HepG2 (cell line): ENCODE results near the gene FAM53B. TPM values are rescaled to one million over a fixed set of nuclear protein-coding genes. Genes with fewer than 3 reads are reported as not detected.

Source experiments
- CHCHD3 ChIP-seq: sonication (generic); formaldehyde crosslinking; IDR thresholded peaks from 2 replicates; pipeline ENCODE4 v1.8.0; 2022; ENCODE audit warnings: mild to moderate bottlenecking, missing genetic modification reagents, moderate library complexity
- ESRRA ChIP-seq: sonication (generic); formaldehyde crosslinking; IDR thresholded peaks from 2 replicates; pipeline ENCODE4 v1.5.1; 2020; ENCODE audit warnings: mild to moderate bottlenecking, low read depth, missing genetic modification reagents
- FOXP1 ChIP-seq, 2 experiments: fragments of 450-650 bp in 1 of 2; IDR thresholded peaks; 2 replicates each; pipeline ENCODE4 v1.6.1; 2017 to 2018; ENCODE audit warnings: antibody characterized with exemption in 1 of 2
- GATAD2A ChIP-seq: IDR thresholded peaks from 2 replicates; pipeline ENCODE4 v1.6.1; 2016
- HOXD1 ChIP-seq: sonication (generic); formaldehyde crosslinking; IDR thresholded peaks from 2 replicates; pipeline ENCODE4 v1.5.0; 2020; ENCODE audit warnings: missing genetic modification reagents
- MLX ChIP-seq: IDR thresholded peaks from 2 replicates; pipeline ENCODE4 v1.6.1; 2016
- MYPOP ChIP-seq: sonication (generic); formaldehyde crosslinking; IDR thresholded peaks from 2 replicates; pipeline ENCODE4 v1.8.1; 2023; ENCODE audit warnings: mild to moderate bottlenecking, moderate library complexity, missing genetic modification reagents
- NFATC3 ChIP-seq: sonication (generic); formaldehyde crosslinking; IDR thresholded peaks from 2 replicates; pipeline ENCODE4 v1.5.1; 2020; ENCODE audit warnings: mild to moderate bottlenecking, missing genetic modification reagents
- NR2F1 ChIP-seq, 2 experiments: fragments of 450-650 bp in 1 of 2; formaldehyde crosslinking in 1 of 2; IDR thresholded peaks; 2 replicates each; pipeline versions ENCODE4 v1.5.0 to v1.6.1; 2016 to 2020; ENCODE audit warnings: mild to moderate bottlenecking in 1 of 2, missing compliant biosample characterization in 1 of 2, missing genetic modification reagents in 1 of 2, moderate library complexity in 1 of 2
- PHF20 ChIP-seq: sonication (generic); formaldehyde crosslinking; IDR thresholded peaks from 2 replicates; pipeline ENCODE4 v1.5.0; 2020; ENCODE audit warnings: mild to moderate bottlenecking, missing genetic modification reagents
- RARA ChIP-seq: IDR thresholded peaks from 2 replicates; pipeline ENCODE4 v1.6.1; 2016; ENCODE audit warnings: missing genetic modification reagents, missing compliant biosample characterization
- SAP130 ChIP-seq: IDR thresholded peaks from 2 replicates; pipeline ENCODE4 v1.6.1; 2016; ENCODE audit warnings: low read depth
- SOX5 ChIP-seq: IDR thresholded peaks from 2 replicates; pipeline ENCODE4 v1.6.1; 2016; ENCODE audit warnings: borderline replicate concordance
- ZBTB10 ChIP-seq: sonication (generic); formaldehyde crosslinking; IDR thresholded peaks from 2 replicates; pipeline ENCODE4 v1.4.0; 2020; ENCODE audit warnings: missing genetic modification reagents, borderline replicate concordance
- ZBTB42 ChIP-seq: sonication (generic); formaldehyde crosslinking; IDR thresholded peaks from 2 replicates; pipeline ENCODE4 v1.5.0; 2020; ENCODE audit warnings: mild to moderate bottlenecking, missing genetic modification reagents
- ZNF18 ChIP-seq: sonication (generic); formaldehyde crosslinking; IDR thresholded peaks from 2 replicates; pipeline ENCODE4 v1.8.0; 2022; ENCODE audit warnings: mild to moderate bottlenecking, missing genetic modification reagents; ENCODE audit not compliant: insufficient replicate concordance
- ZNF263 ChIP-seq: sonication (generic); formaldehyde crosslinking; IDR thresholded peaks from 2 replicates; pipeline ENCODE4 v1.4.0; 2020; ENCODE audit warnings: missing genetic modification reagents
- ZNF317 ChIP-seq: sonication (generic); formaldehyde crosslinking; IDR thresholded peaks from 2 replicates; pipeline ENCODE4 v1.5.0; 2020; ENCODE audit warnings: mild to moderate bottlenecking, missing genetic modification reagents
- ZNF367 ChIP-seq: sonication (generic); formaldehyde crosslinking; IDR thresholded peaks from 2 replicates; pipeline ENCODE4 v1.4.0; 2020; ENCODE audit warnings: missing genetic modification reagents, borderline replicate concordance
- ZNF556 ChIP-seq: sonication (generic); formaldehyde crosslinking; IDR thresholded peaks from 2 replicates; pipeline ENCODE4 v1.4.0; 2020; ENCODE audit warnings: mild to moderate bottlenecking, missing genetic modification reagents, borderline replicate concordance
- ZNF558 ChIP-seq: sonication (generic); formaldehyde crosslinking; IDR thresholded peaks from 2 replicates; pipeline ENCODE4 v1.9.0; 2022; ENCODE audit warnings: mild to moderate bottlenecking, missing genetic modification reagents, borderline replicate concordance
- ZNF615 ChIP-seq: sonication (generic); formaldehyde crosslinking; IDR thresholded peaks from 2 replicates; pipeline ENCODE4 v1.5.0; 2020; ENCODE audit warnings: mild to moderate bottlenecking, missing genetic modification reagents, borderline replicate concordance
- ZNF737 ChIP-seq: sonication (generic); formaldehyde crosslinking; IDR thresholded peaks from 2 replicates; pipeline ENCODE4 v1.5.0; 2020; ENCODE audit warnings: missing genetic modification reagents, mild to moderate bottlenecking, borderline replicate concordance
- ZNF768 ChIP-seq: sonication (generic); formaldehyde crosslinking; IDR thresholded peaks from 2 replicates; pipeline ENCODE4 v1.4.0; 2020; ENCODE audit warnings: missing genetic modification reagents
- ZSCAN30 ChIP-seq: sonication (generic); formaldehyde crosslinking; IDR thresholded peaks from 2 replicates; pipeline ENCODE4 v1.5.0; 2020; ENCODE audit warnings: mild to moderate bottlenecking, missing genetic modification reagents
- polyA plus RNA-seq, 8 experiments: library from polyadenylated mRNA; depleted of rRNA in 3 of 8; stranded (reverse) in 7 of 8; unstranded in 1 of 8; fragments of >200 nt; fragmentation: Illumina TruSeq in 4 of 8; extraction: Trizol in 4 of 8; gene quantifications; 2 replicates each; pipeline versions ENCODE4 v1.2.1 to v1.2.3, GENCODE V29; 2011 to 2016; ENCODE audit warnings: low read depth in 4 of 8, missing spikeins in 1 of 8, mixed read lengths in 1 of 8; ENCODE audit not compliant: insufficient read depth in 1 of 8
- total RNA-seq, 5 experiments: library from RNA; depleted of rRNA; stranded (reverse); fragments of >200 nt; fragmentation: Illumina TruSeq; extraction: Trizol; gene quantifications; 2 replicates each; pipeline ENCODE4 v1.2.3, GENCODE V29; 2016; ENCODE audit warnings: low read depth in 1 of 5

The FAM53B gene
- total and polyA plus RNA-seq, 2 of the 13 experiments (the other 11 are each of a cell fraction or from before 2014, with no cell fraction given): 6.4 to 19.3 TPM

GRCh38 chr10:124651402-124651891, 92.7 kb downstream of the FAM53B start (continued):
- TF ChIP-seq RARA (CRISPR knock-in tag) (peak; percentile 87), NFATC3 (CRISPR knock-in tag) (no peak), HOXD1 (0 out of 2 replicates have a peak, but pooled peaks have one; percentile 25), ESRRA (CRISPR knock-in tag) (peak; percentile 37; the same call in 1 of the 2 replicates), FOXP1 (IDR thresholded peaks at IDR 0.05) (no peak), FOXP1 (CRISPR knock-in tag; IDR thresholded peaks at IDR 0.05) (no peak), MLX (CRISPR knock-in tag) (peak; percentile 33; the same call in 1 of the 2 replicates), SAP130 (CRISPR knock-in tag) (peak; percentile 45), NR2F1 (CRISPR knock-in tag; IDR thresholded peaks at IDR 0.05) (peak; percentile 34 to 65; a peak in 2 of 4 replicates), ZNF768 (CRISPR knock-in tag) (peak; percentile 70; the same call in 1 of the 2 replicates), ZNF737 (CRISPR knock-in tag) (0 out of 2 replicates have a peak, but pooled peaks have one; percentile 64), SOX5 (CRISPR knock-in tag) (peak; percentile 48; the same call in 1 of the 2 replicates), CHCHD3 (CRISPR knock-in tag) (0 out of 2 replicates have a peak, but pooled peaks have one; percentile 25), ZNF367 (CRISPR knock-in tag) (no peak), MYPOP (no peak), ZBTB10 (CRISPR knock-in tag) (0 out of 2 replicates have a peak, but pooled peaks have one; percentile 30), ZNF556 (0 out of 2 replicates have a peak, but pooled peaks have one; percentile 63), ZNF558 (no peak), ZSCAN30 (CRISPR knock-in tag) (no peak), ZNF317 (CRISPR knock-in tag) (0 out of 2 replicates have a peak, but pooled peaks have one; percentile 18), ZNF615 (CRISPR knock-in tag) (no peak), GATAD2A (CRISPR knock-in tag) (peak; percentile 56; the same call in 1 of the 2 replicates), ZBTB42 (CRISPR knock-in tag) (0 out of 2 replicates have a peak, but pooled peaks have one; percentile 48), ZNF263 (CRISPR knock-in tag) (peak; percentile 98), ZNF18 (CRISPR knock-in tag) (no peak), PHF20 (CRISPR knock-in tag) (peak; percentile 34; the same call in 1 of the 2 replicates)
